ENCODE data around the gene PBX3.

PBX3 gene

GRCh38 chr9:125749951-125750626 lies 2.9 kb downstream of the PBX3 start:
- peak overlapping the region; percentile 89 for H3K4me3 Mint-ChIP-seq
- no peaks in the 10 kb centered on the region for H3K9me3 Mint-ChIP-seq
- peaks cover 72% of the 10 kb centered on the region for H3K4me1 Mint-ChIP-seq
- no peak for DNase-seq
- no peaks in the 10 kb centered on the region for H3K36me3 Mint-ChIP-seq (ENCODE audit: low read depth)
- TF ChIP-seq CTCF (IDR thresholded peaks at IDR 0.05), result no peak
- peaks cover 41% of the 10 kb centered on the region for H3K27me3 Mint-ChIP-seq (ENCODE audit: low read depth, poor library complexity)
- H3K27ac Mint-ChIP-seq, result no peak overlapping the region

- Mint-ChIP-seq H3K9me3 (no peaks in the 10 kb centered on the region), H3K4me1 (peaks cover 69% of the 10 kb centered on the region), H3K36me3 (ENCODE audit: low read depth) (no peaks in the 10 kb centered on the region), H3K27ac (no peak overlapping the region), H3K4me3 (peak overlapping the region; percentile 89), H3K27me3 (ENCODE audit: low read depth, poor library complexity) (peaks cover 38% of the 10 kb centered on the region)
- TF ChIP-seq CTCF (IDR thresholded peaks at IDR 0.05), result no peak
- DNase-seq, result no peak
Measured at GRCh38 chr9:125750627-125751011, 3.4 kb downstream of the PBX3 start.

GRCh38 chr9:125752070-125752628 lies 5.0 kb downstream of the PBX3 start:
- H3K36me3 Mint-ChIP-seq (ENCODE audit: low read depth), result no peaks in the 10 kb centered on the region
- H3K27me3 Mint-ChIP-seq (ENCODE audit: low read depth, poor library complexity), result peaks cover 50% of the 10 kb centered on the region
- peak overlapping the region; percentile 64 for H3K4me3 Mint-ChIP-seq
- H3K4me1 Mint-ChIP-seq, result peaks cover 66% of the 10 kb centered on the region
- no peak for DNase-seq
- H3K9me3 Mint-ChIP-seq, result no peaks in the 10 kb centered on the region
- TF ChIP-seq CTCF (IDR thresholded peaks at IDR 0.05), result no peak
- H3K27ac Mint-ChIP-seq, result peak overlapping the region; percentile 60

- Mint-ChIP-seq H3K4me3 (peak overlapping the region; percentile 5), H3K9me3 (no peaks in the 10 kb centered on the region)
Measured at GRCh38 chr9:125754096-125754495, 6.9 kb downstream of the PBX3 start.

GRCh38 chr9:125755340-125755739 lies 8.2 kb downstream of the PBX3 start:
- Mint-ChIP-seq H3K36me3 (ENCODE audit: low read depth) (no peaks in the 10 kb centered on the region), H3K27ac (no peak overlapping the region), H3K9me3 (no peaks in the 10 kb centered on the region), H3K27me3 (ENCODE audit: low read depth, poor library complexity) (peaks cover 59% of the 10 kb centered on the region), H3K4me1 (peaks cover 60% of the 10 kb centered on the region), H3K4me3 (no peak overlapping the region)
- TF ChIP-seq CTCF (IDR thresholded peaks at IDR 0.05), result no peak
- no peak for DNase-seq

More at GRCh38 chr9:125754096-125754495, 6.9 kb downstream of the PBX3 start:
- Mint-ChIP-seq H3K27ac (peak overlapping the region; percentile 30), H3K4me1 (peaks cover 61% of the 10 kb centered on the region), H3K27me3 (ENCODE audit: low read depth, poor library complexity) (peaks cover 58% of the 10 kb centered on the region), H3K36me3 (ENCODE audit: low read depth) (no peaks in the 10 kb centered on the region)
- TF ChIP-seq CTCF (IDR thresholded peaks at IDR 0.05), result no peak
- no peak for DNase-seq

- H3K4me1 Mint-ChIP-seq, result peaks cover 48% of the 10 kb centered on the region
- H3K9me3 Mint-ChIP-seq, result no peaks in the 10 kb centered on the region
- H3K27me3 Mint-ChIP-seq (ENCODE audit: low read depth, poor library complexity), result peaks cover 58% of the 10 kb centered on the region
- no peak for TF ChIP-seq CTCF (IDR thresholded peaks at IDR 0.05)
- no peak overlapping the region for H3K4me3 Mint-ChIP-seq
- H3K27ac Mint-ChIP-seq, result no peak overlapping the region
- DNase-seq, result no peak
- H3K36me3 Mint-ChIP-seq (ENCODE audit: low read depth), result no peaks in the 10 kb centered on the region
Measured at GRCh38 chr9:125756518-125756917, 9.3 kb downstream of the PBX3 start.

Data from nephron progenitor cell (in vitro differentiated cells).